ENCODE data around the gene LINC00305.

The LINC00305 gene

DNA sequence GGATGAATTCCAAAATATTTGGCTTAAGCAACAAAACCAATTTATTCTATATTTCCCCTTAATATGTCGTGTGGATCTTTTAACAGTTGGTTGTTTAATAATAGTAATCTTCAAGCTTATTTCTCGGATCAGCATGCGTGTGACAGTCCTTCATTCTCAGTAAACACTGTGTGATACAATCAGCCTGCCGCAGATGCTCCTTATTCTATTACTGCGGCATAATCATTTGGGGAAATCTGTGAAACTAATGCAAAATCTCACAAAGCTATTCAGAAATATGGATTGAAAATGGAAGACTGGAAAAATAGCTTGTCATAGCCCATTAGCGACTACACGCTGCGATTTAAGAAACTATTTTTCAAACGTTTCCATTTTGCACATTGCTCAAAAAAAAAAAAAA is 36.9 kb downstream of the LINC00305 start:
- no peak for DNase-seq (ENCODE audit: low read depth)

DNA sequence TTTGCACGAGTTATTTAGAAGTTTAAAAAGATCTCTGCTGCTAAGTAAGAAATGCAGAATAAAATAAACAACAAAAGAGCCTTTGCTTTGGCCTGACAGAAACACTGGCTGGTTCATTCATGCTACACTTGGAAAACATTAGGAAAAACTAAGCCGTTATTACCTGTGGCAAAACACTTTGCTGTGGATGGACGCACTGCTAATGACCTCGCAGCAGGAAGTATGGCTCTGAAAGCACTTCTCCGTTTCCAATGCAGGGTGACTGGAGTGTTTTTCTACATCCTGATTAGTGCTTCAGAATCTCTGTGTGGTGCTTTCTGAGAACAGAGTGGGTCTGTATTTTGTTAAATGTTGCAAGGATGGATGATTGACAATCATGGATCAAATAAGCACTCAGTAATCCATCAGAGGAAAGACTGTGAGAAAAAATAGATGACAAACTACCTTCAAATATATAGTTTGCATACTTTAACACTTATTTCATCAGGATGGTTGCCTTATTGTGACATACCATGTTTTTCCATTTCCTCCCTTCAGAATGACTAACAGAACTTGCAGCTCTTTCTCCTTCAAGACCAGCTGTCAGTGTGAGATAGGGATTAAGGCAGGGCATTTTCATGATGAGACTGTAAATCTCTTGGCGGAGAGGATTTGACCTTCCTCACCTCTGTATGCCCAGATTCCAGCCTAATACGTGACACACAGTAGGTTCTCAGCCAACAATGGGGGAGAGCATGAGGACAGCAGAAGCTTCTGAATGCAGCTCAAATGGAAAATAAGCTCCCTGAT is 38.0 kb downstream of the LINC00305 start:
- no peak for DNase-seq (ENCODE audit: low read depth)

DNA sequence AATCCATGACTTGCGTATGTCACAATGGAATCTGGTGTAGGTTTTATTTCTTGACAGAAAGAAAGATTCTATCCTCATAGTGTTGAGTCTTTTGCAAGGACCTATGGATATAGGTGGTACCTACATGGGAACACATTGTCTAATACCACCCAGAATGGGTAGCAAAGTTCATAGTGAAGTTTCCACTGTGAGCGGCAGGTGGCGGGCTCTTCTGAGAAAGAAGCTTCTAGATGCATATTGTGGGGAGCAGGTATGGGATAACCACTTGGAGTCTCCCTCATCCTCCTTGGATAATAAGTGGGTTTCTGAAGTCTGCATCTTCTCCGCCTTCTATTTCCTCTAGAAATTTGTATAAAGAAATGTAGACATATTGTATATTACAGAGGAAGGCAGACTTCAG is 44.9 kb downstream of the LINC00305 start:
- no peak for DNase-seq (ENCODE audit: low read depth)

DNA sequence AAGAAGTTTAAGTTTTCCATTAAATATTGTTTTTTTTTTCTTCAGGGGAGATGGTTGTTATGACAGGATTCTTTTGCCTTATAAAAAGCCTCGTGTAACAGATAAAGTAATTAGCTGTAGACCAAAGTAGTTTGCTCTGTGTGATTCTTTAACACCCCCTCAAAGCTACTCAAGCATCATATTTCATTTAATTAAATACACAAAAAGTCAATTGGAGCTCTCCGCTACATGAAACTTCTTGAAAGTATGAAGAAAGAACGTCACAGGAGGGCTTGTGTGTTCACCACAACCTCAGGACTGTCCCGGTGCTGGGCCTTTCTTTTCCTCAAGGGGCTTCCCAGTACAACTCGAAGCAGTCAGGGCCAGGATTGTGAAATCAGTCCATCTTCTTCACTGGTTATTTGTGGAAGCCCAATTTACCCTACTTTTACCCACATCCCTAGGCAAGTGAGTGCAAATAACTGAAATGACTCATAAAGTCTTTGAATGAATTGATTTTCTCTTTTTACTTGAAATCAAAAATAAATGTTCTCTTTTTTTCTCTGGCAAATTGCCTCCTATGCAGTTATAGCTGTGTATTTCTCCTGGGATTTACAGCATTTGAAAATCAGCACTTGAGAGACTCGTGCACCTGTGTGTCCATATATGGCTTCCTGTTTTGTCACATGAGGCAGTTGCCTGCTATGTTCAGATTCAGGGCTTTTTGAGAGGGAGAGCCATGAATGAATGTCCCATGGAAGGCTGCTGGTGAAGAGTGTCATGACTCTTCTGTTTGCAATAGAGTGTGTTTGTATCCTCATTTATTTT is 48.6 kb downstream of the LINC00305 start:
- DNase-seq (ENCODE audit: low read depth), result no peak

DNA sequence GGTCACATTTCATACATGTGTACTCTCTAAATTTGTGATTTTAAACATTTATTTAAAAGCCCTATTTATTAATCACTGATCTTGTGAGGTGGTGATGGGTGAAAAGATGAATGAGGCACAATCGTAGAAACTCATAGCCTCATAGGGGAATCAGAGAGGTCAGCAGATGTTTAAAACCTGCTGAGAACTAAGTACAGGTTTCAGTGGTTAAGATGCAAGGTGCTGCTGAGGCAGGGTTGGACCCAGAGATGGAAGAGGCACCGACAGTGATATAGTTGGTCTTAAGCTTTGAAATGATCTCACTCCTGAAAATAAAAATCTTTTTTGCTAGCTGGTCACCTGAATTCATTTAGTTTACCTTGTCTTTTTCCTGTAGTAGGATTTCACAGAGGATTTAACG is 49.6 kb downstream of the LINC00305 start:
- no peak for DNase-seq (ENCODE audit: low read depth)

DNA sequence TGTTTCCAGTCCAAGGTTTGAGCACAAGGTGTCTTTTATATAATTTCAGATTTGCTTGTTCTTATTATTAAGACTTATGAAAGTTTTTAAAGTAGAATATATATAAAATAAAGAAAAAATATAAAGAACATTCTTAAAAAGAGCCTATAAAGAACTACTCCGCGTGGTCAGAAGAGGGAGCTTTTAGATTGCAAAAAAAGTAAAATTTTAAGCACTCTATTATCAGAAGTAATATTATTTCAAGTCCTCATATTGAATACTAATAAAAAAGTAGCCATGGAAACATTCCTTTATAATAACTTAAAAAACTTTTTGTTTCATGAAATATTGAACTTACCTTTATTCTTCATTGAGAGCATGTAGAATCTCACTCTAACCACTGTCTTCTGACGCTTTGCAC is 51.4 kb downstream of the LINC00305 start:
- DNase-seq (ENCODE audit: low read depth), result no peak

DNA sequence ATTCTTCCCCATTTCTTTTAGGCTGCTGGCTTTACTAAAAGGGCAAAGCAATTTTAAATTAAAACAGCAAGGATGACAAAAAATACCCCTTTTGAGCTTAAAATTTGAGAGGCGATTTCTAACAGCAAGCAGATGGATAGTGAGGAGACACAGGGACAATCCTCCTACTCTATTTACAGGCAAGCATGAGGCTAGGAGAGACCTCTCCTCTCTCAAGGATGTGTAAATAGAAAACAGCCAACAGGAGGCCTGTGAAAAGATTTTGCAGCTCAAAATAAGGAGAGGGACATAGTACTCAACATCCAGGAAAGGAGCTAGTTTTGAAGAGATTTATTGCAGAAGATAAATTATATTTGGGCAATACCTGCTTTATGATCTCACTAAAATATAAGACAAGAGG is 53.8 kb downstream of the LINC00305 start:
- DNase-seq (ENCODE audit: low read depth), result no peak

DNA sequence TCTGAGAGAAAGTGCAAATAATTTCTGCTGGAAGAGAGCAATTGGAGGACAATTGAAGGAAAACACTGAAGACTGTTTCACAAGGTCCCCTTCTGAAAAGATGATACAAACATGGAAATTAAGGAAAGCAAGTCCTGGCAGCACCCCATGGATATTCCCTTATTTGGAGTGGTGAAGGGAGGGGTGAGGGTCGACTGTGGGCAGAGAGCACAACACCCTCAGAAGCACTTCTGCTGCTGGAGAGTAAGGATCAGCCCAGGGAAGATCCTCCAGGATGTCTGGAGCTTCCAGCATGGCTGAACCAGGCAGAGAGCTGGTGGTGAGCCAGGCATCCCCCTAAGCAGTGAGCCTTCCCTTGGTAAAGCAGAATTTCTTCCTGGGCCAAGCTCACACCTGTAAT is 54.7 kb downstream of the LINC00305 start:
- DNase-seq (ENCODE audit: low read depth), result no peak

DNA sequence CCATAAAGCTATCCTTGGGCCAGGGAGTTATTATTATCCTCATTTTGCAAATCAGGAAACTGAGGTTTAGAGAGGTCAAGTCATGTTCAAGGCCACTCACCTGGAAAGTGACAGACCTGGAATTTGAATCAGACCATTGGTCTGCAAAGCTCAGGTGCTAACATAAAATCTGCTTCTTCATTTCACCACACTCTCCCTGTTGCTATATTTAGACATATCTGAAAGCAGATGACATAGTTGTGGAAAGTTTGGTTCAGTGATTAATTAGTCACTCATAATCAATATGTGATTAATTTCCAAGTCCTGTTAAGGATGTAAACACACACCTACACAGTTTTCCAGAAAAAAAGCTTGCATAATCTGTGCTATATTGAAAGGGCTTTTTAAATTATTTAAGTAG is 57.4 kb downstream of the LINC00305 start:
- no peak for DNase-seq (ENCODE audit: low read depth)

DNA sequence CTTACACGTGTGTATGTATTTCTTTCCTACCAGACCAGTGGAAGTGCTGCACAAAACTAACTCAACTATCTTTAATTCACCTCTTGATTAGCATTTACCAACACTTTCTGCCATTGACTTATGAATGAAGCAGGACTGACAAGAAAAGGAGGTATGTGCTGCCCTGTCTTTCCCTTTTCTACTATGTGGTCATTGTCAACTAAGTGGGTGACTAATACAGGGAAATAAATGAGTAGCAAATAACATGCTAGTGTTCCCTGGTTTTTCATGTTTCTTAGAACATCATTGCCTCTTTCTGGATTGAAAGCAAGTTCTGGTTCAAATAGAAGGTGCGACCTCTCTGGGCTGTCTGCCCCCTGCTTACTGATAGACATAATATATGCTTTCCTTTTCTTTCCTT is 58.0 kb downstream of the LINC00305 start:
- DNase-seq (ENCODE audit: low read depth), result no peak

DNA sequence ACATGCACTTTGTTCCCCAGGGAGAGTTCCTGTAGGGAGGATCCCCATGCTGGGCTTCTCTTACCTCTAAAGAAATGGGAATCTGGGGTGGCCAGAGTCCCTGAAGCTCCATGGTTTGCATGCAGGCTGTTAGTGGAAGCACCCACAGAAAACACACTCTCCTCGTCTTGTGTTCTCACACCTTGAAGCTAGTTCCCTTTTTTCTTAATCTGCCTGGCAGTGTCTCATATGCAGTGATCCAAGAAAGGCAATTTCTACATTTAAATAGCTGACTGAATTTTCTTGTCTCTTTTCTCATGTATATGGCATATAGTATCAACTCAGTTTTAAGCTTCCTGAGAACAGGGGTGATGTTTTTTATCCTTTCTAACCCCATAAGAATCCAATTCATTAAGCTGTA is 65.0 kb downstream of the LINC00305 start:
- DNase-seq (ENCODE audit: low read depth), result no peak

DNA sequence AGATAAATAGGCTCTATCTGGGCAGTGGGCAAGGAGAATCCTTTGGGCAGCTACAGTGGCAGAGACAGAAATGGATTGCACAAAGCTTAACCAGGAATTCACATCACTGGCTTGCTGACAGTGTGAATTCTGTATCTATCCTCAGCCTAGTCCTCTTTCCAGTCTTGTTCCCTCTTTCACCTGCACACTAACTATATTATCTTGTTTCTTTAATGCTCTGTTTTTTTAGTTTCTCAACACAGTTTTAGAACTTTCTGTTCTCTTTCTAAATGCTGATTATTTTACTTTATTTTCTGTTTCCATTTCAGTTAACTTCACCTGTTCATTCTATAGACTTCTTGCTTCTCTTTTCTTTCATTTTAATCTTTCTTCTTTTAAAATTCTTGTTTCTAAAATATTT is 66.4 kb downstream of the LINC00305 start:
- no peak for DNase-seq (ENCODE audit: low read depth)

DNA sequence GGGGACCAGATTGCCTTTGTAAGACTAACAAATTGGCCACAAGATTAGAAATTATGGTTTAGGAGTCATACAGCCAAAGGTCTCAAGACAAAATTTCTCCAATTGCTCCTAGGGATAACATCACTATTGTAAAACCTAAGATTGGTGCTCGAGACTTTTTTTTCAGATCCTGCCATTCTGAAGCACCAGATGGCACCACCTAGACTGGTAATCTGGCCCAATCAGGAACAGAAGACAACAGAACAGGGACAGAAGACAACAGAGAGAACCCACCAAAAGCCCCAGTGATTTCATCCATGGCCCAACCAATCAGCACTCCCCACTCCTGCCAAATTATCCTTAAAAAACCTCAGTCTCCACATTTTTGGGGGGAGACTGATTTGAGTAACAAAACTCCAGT is 66.8 kb downstream of the LINC00305 start:
- DNase-seq (ENCODE audit: low read depth), result no peak

DNA sequence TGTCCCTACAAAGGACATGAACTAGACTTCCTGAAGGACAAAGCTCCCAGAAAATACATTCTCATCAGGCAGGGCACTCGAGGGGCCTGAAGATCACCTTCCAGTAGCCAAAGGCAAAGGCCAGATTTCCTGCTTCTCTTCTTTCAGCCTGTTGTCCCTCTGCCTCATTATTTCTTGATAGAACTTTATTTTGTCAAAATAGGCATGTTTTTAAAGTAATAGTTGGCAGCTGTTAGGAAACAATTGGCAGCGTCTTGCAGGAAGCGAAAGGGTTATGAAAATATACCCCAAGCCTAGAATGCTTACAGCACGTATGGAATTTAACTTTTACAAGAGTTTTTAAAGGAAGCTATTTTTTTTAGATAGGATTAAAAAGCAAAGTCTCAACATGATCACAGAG is 74.9 kb downstream of the LINC00305 start:
- DNase-seq (ENCODE audit: low read depth), result no peak

DNA sequence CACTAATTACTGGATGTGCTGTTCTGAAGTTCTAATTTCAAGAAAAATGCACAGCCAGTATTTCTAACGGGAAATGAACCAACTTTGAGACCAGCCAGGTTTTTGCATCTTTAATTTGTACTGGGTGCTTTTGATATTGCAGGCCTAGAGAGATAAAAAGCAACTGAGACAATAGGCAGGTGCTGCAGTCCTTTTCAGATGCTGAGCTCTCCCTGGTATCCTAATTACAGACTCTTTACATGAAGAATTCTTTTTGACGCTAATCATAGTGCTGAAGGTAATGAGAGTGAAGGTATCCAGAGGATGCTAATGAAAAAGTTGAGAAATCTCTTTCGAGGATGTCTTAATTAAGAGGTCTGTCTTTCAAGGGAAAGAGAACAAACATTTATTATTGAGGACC is 93.9 kb downstream of the LINC00305 start:
- no peak for DNase-seq (ENCODE audit: low read depth)

DNA sequence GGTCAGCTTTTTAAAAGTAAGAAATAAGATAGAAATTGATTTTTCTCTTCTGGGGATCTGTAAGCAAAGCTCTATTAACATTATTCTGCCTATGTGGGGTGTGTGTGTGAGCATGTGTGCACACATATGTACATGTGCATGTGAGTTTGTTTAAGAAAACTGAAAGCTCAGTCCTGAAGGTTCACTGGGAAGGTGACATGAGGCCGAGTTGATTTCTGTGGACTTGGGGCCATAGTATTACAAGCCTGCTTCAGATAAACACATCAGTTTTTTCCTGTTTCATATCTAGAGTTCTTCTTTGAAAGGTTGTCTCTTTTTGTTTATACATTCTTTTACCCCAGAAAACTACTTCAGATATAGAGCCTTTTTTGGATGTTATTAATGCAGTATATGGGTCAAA is 95.6 kb downstream of the LINC00305 start:
- no peak for DNase-seq (ENCODE audit: low read depth)

DNA sequence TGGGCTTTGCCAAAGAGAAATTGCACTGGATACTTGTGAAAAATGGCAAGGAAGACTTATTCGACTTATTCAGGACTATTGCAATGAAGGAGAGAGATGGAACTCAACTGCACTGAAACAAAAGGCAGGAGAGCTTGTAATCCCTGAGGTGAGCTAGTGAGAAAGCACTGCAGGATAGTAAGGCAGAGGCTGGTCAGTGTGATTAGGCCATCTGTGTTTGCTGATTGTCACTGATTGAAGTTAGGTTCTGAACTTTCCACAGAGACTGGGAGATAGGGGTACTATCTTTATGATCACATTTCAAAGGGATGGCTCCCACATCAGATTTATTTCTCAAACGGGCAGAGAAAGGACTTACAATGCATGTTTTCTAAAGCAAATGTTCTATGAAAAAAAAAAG is 96.1 kb downstream of the LINC00305 start:
- no peak for DNase-seq (ENCODE audit: low read depth)

DNA sequence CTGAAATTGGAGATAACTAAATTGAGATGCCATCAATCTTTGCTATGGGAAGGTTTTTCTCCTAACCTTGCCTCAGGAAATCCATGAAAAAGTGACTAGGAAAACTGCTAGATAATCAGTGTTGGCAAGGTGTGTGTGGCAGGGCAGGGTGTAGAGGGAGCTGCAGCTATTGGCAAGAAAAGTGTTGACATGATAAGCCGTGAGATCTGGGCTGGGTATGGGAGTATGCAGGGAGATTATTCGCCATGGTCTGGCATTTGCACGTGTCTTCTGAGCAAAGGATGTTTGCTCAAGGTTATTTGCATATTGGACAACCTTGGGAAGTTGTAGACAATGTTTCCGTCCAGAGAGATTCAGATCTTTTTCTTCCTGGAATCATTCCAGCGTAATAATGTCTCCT is 104.3 kb downstream of the LINC00305 start:
- DNase-seq (ENCODE audit: low read depth), result no peak

DNA sequence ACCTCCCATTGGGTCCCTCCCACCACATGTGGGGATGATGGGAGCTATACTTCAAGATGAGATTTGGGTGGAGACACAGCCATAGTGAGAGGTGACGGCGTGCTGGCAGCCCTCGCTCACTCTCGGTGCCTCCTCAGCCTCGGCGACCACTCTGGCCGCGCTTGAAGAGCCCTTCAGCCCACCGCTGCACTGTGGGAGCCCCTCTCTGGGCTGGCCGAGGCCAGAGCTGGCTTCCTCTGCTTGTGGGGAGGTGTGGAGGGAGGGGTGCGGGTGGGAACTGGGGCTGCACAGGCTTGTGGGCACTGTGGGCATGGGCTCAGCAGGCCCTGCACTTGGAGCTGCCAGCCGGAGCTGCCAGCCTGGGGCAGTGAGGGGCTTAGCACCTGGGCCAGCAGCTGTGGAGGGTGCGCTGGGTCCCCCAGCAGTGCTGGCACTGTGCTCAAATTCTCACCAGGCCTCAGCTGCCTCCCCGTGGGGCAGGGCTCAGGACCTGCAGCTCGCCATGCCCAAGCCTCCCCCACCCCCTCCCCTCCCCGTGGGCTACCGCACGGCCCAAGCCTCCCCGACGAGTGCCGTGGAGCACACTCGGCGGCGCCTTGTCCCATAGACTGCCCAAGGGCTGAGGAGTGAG is 106.0 kb downstream of the LINC00305 start:
- DNase-seq (ENCODE audit: low read depth), result no peak

DNA sequence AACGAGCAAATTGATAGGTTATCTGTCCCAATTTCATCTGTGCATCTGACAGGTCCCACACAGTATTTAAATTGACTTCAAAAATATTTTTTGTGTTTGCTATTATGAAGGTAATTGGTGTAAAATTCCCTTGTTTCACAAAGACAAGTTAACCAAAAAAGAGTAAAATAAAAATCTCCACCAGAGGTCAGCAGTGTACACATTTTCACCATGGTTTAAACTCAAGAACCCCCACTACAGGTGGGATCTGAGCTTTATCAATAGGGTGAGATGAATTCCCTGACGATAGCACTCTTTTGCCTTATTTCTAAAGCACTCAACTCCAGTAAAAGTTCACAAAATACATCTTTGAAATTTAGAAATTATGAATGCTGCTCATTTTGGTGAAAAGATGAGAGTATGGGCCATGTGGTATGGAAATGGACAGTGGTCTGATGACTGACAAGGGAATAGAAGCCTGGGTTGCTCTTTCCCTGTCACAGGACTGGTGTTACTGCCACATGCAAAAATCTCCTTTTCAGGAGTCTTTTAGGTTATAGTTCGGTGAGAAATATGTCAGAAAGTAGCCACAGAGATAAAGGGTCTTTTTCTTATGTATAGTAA is 111.0 kb downstream of the LINC00305 start:
- DNase-seq (ENCODE audit: low read depth), result no peak

DNA sequence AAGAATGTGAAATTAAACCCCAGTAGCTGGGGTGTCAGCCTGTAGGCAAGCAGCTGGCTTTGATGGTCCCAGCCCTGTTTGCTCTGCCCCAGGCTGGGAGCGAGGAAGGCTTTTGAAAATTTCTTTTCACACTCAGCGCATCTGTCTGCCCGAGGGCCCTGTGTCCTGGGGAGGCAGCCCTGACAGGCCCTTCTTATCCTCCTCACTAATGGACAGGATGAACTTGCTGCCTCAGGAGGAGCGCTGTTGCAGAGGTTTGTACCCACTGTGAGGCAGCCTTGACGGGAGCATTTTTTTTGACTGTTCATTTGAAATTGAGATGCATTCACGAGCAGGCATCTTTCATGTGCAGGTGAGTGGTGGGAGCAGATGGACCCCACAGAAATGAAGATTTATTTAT is 116.6 kb downstream of the LINC00305 start:
- DNase-seq (ENCODE audit: low read depth), result no peak

DNA sequence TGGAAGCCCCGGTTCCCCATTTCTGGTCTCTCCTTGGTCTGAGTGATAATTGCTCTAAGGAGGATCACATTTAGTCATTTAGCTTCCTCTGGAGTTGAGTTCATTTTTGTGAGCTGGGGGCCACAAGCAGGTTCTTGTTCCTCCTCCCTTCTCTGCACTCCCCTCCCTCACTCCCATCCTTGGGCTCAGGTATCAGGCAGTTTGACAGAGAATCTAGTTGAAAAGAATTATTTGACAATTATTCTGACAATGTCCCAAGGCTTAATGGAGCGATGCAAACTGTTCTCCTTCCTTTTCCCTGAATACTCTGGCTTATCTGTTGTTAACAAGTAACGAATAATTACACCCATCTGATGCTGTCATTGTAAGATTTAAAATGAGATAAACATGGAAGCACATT is 117.5 kb downstream of the LINC00305 start:
- DNase-seq (ENCODE audit: low read depth), result no peak

All from fibroblast of the conjunctiva (primary cell).